HG03558 (cell line): ENCODE results near the gene LRRFIP1.

Experiments
- ATAC-seq: cut with Tn5 transposase; IDR thresholded peaks from one replicate; pipeline ENCODE4 v1.9.1; 2021; ENCODE audit warnings: moderate number of reproducible peaks; ENCODE audit not compliant: unreplicated experiment; ENCODE audit errors: extremely low read depth

The LRRFIP1 gene

DNA sequence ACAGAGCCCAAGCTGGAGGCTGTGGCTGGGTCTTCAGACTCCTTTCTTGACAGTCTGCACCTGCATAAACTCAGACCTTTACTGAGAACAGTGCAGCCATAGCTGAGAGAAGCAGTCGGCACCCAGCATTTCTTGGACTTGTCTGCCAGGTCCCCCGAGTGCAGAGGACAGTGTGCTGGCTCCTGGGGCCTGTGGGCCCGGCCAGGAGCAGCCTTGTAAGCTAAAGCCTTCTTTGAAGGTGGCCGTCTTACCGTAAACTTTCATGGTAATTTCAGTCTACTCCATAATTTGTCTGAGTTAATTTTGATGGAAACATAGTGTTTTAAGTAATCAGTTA is 70.9 kb downstream of the LRRFIP1 start:
- no peak for ATAC-seq

DNA sequence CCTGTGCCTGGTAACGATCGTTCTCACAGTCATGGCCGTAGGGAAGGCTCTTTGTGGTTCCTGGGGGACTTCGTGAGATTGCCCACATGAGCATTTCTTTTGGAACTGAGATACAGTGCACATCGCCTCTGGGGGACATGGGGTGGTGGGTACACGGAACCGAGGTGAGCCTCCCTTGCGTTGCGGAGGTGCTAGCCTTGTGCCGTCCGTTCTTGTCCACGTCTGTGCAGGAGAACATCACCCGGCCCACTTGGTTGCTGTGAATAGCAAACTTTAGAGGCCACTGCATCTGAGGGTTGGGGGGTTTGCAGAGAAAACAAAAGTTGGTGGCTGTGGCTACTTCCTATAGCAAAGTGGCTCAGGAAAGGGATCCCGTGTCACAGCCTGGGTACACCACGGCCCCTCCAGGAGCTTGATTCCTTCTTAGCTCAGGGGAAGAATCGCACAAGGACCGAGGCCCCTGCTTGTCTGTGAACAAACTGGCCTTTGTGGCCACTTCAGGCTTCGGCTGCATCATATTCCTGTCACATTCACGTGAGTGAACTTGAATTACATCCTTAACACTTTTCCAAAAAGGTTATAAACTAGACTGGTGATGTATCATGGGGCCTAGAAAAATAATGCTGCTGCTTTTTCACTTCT is 72.6 kb downstream of the LRRFIP1 start:
- ATAC-seq = no peak

DNA sequence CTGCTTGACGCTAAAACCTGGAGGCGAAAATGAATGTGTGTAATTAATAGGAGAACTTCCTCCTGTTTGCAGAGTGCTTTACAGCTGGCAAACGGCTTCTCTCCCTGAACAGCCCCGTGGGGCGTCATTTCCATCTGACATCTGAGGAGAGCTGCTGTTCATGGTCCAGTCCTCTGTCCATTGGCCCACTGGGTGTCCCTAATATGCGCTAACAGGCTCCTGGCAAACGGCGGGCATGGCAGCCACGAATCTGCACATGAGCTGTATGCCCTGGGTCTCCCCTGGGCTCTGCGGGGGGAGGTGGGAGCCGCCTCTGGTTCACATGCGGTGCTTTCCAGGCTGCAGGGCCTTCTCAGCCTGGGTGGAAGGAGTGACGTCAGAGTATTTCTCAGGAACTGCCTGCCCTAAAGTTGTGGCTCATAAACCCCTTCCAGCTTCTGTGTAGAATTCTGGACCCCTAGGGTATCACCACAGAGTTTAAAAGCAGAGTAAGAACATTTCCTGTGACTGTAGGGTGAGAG is 73.2 kb downstream of the LRRFIP1 start:
- ATAC-seq = no peak

- no peak for ATAC-seq
These were observed 73.9 kb downstream of the LRRFIP1 start for GRCh38 chr2:237701033-237701858.

DNA sequence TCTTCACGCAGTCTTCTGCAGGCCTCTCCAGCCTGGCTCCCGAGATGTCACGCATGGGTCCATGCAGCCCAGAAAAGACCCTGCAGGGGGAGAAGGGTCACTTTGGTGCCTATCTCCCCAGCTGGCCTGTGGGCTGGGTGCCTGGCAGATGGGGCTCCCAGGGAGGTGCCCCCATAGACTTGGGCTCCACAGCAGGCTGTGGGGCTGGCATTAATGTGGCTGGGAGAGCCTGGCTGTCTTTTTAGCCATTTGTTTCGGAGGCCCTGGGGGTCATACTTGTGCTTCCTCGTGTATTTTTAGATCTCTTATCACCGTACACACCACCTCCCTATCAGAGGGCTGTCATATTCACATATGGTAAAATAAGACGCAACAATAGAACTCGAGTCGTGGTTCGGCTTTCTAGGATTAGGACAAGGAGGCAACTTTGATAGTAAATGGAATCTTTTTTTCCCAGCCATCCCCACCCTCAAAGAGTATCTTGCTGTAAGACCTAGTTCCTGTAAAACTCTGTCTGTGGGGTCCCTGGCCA is 74.5 kb downstream of the LRRFIP1 start:
- ATAC-seq = no peak

DNA sequence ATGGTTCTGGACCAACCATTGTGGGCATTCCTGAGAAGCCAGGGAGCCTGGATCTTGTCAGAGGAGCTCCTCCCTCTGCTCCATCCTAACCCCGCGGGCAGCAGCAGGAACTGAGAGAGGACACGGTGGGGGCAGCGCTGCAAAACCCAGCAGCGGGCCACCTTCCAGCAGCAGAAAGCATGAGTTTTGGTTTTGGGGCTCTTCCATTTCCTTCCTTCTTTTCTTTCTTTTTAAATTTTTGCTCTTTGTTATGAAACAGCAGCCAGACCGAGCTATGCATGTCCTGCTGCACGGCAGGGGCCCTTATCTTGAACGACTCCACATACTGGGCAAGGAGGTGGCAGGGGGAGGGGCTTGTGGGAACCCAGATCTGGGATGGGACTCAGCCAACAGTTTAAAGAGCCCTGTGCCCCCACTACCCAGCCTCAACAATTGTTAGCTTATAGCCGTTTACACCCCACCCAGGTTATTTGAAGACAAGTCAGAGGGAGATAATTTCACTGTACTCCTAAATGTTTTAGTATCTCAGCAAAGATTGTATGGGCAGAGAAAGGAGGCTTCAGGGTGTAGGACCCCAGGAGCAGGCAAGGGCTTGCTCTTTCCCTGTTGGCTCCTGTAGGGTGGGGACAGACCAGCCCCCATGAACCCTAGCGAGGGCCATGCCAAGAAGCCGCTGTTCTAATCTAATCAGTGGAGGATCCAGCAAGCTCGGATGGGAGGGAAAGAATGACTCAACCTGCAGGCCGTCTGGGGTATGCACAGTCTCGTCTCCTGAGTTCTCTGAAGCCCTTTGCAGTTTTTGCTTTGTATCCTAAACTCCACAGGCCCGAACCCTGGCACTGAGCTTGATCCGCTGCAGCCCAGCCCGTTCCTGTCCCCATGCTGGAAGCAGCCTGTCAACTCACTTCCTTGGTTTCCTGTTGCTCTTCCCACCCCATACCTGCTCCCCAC is 75.3 kb downstream of the LRRFIP1 start:
- ATAC-seq = no peak

DNA sequence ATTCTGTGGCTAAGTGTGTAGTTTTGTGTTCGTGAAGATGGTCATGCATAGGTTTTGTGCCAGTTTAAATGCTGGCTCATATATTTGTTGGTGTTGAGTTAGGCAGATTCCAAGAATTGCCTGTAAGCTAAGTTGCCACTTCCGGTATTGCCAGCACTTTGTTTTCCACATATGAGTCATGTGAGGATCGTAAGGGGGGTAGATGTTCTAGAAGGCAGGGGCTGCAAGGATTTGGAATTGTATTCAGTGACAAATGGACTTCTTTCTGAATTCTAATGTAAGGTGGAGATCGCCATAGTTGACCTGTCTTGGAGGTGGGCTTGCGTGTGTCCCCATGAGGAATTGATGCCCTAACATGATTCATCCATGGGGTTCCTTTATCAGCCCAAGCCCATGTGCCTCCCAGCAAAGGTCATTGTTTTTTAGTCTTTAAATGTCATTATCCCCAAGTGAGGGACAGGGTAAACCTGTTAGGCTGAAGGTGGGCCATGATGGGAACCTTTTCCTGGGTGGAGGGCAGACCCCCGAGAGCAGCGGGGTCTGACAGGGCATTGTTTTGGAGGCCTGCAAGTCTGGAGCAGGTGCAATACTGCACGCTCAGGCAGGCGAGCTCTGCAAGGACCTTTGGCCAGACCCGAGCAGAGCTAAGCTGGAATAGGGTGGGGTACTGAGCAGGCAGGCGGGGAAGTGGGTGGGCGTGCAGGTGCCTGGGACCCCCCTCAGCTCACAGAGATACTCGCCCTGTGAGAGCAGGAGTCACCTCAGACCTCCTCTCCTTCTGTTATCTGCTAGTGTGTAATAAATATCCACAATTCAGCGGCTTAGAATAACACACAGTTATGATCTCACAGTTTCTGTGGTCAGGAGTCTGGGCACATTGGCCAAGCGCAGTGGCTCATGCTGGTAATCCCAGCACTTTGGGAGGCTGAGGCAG is 77.4 kb downstream of the LRRFIP1 start:
- ATAC-seq = no peak

- ATAC-seq = no peak
These were observed 78.9 kb downstream of the LRRFIP1 start for GRCh38 chr2:237706257-237706656.

DNA sequence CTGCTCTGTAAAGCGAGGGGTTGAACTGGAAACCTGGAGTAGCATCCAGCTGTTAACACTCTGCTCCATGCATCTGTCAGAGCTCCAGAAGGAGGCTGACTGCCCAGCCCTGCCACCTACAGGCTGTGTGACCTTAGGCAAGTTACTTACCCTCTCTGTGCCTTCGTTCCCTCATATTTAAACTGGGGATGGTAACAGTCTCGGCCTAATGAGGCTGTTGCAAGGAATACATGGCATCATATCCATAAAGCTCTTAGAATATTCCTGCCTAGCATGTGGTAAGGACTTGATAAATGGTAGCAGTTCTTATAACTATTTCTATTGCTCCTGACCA is 80.6 kb downstream of the LRRFIP1 start:
- ATAC-seq = no peak

DNA sequence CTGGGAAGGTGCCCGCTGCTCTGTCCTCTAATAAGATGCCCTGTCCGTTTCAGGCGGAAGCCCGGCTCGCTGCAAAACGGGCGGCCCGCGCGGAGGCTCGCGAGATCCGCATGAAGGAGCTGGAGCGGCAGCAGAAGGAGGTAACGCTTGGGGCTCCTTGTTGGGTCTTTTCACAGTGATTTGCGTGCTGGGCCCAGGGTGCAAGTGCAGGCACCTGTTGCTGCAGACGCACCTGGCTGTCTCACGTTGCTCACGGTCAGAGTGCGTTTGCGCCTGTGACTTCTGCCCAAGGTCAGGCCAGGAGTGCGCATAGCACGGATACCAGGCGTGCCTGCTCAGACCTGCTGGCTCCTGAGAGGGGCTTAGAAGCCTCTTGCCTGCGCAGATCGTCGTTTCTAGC is 81.1 kb downstream of the LRRFIP1 start:
- no peak for ATAC-seq

DNA sequence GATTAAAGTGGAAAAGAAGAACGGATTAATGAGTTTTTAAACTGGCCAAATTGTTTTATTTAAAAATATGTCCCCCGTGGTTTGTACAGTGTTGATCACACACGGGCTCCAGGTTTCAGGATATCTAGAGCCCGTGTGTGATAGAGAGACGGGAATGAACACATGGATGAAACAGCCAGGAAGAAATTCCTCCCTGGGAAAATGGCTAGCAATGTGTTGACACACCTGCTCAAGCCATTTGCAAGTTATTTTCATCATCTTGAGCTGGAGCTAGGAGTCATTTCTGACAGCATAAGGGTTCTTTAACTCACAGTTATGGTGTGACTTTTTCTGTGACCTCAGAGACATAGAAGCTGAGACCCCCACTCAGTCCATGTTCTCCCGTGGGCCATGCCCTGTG is 81.6 kb downstream of the LRRFIP1 start:
- ATAC-seq = no peak

DNA sequence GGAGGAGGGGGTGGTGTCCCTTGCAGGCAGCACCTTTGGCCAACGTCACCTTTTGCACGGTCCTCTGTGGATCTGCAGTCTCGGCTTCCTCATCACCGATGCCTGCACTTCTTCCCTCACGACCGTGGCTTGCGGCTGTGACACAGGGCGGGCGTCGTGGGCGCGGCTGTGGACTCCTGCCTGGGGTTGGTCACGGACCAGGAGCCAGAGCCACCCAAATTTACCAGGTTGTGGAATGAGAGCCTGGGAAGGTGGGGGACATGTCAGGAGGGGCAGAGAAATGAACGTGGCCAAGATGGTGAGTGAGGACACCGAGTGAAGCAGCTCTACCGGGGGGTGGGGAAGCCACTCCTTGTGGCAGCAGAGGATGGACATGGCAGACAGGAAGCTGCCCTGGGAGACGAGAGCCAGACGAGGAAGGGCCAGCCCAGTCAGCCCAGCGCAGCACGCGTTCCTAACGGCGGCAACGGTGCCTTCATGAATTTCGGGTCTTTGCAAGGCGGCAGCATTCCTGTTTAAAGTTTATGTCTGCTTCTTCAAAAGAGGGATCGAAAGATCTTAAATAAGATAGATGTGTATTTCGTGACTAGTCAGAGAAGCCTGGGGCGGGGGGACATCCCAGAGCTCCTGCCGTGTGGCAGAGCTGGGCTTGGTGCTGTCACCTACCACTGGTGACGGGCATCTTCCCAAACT is 84.2 kb downstream of the LRRFIP1 start:
- no peak for ATAC-seq

DNA sequence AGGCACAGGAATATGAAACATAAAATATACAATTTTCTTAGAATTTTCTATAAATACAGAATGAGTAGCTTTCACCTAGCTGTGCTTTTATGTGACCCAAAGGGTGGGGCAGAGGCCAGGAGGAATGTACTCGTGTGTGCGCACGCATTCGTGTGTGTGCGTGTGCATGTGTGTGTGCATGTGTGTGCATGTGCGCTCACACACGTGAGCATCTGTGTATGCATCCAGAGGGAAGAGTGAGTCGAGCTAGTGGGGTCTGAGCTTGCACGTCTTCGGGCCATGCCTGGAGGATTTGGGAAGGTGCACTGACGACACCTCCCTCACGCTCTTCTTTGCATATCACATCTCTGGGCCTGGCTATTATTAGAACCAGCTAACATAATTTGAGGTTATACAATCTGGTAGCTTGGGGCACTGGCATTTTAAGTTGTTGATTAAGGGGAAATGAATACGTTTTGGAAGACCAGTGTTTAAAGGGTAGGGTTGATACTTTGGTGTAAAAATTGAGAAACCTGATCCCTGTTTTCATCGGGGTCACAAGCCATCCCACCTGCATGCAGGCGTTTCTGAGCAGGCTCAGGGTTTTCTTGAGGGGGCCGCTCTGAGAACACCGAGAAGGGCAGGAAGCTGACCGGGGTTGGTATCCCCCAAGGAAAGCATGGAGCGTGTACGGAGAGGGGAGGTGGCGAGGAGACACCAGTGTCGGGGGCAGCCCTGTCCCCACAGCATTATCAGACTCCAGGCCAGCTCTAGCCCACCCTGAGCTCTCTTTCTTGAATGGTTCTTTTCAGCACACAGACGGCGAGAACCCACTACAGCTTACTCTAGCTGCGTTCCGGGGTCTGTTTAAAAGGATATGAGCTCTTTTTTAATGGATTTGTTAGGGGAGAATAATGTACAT is 85.3 kb downstream of the LRRFIP1 start:
- no peak for ATAC-seq

GRCh38 chr2:237714690-237715458 is 87.5 kb downstream of the LRRFIP1 start:
- ATAC-seq = no peak

DNA sequence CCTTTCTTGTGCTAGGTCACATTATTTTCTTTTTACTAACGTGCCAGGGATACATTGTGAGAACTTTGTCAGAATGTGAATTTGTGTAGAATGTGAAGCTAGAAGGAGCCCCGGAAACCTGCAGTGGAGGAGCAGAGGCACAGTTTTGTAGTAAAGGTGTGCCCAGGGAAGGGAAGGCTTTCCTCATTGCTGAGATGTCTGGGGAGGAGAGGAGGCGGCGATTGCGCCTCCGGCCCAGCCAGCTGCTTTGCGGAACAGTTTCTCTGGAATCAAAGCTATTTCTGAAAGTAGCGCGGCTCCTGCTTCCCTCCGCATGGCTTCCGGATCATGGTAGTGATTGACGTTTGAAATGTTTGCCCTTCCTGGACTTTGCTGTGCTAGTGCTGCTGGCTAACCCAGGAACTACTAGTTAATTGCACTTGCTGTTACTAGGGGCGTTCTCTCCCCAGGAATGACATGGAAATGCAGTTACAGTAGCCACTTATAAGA is 88.1 kb downstream of the LRRFIP1 start:
- no peak for ATAC-seq

GRCh38 chr2:237716011-237716410 is 88.6 kb downstream of the LRRFIP1 start:
- ATAC-seq = no peak
